Heart left ventricle (tissue), 16 donors: Measurements from ENCODE around the gene EXOC4. TPM values are rescaled to one million over a fixed set of nuclear protein-coding genes. Genes with fewer than 3 reads are reported as not detected.

Experiments used
- ATAC-seq, 4 donors: fragments of 200-7000 bp; cut with Tn5 transposase; one replicate each; pipeline ENCODE4 v1.9.1; 2020 to 2022; ENCODE audit warnings: moderate library complexity in 4 of 4, mild to moderate bottlenecking in 3 of 4, moderate number of reproducible peaks in 1 of 4
- DNase-seq, 5 donors: peaks; one replicate each; pipeline ENCODE4 v3.0.0-alpha.2; 2020
- H3K27ac ChIP-seq, 12 donors: fragments of 200-600 bp; sonication (generic) in 4 of 12; one replicate each; pipeline versions ENCODE4 v1.5.0 to v1.8.0; 2016 to 2022; ENCODE audit warnings: mild to moderate bottlenecking in 2 of 12
- H3K27me3 ChIP-seq, 9 donors: fragments of 200-600 bp; sonication (generic) in 2 of 9; one replicate each; pipeline versions ENCODE4 v1.5.1 to v1.8.0; 2016 to 2022; ENCODE audit warnings: mild to moderate bottlenecking in 3 of 9
- H3K36me3 ChIP-seq, 9 donors: fragments of 200-600 bp; sonication (generic) in 2 of 9; one replicate each; pipeline versions ENCODE4 v1.5.0 to v1.8.0; 2018 to 2022; ENCODE audit warnings: mild to moderate bottlenecking in 2 of 9
- H3K4me1 ChIP-seq, 12 donors: fragments of 200-600 bp; sonication (generic) in 4 of 12; one replicate each; pipeline versions ENCODE4 v1.5.0 to v1.8.0; 2016 to 2022; ENCODE audit warnings: mild to moderate bottlenecking in 3 of 12
- H3K4me3 ChIP-seq, 12 donors: fragments of 200-600 bp; sonication (generic) in 4 of 12; one replicate each; pipeline versions ENCODE4 v1.5.0 to v1.8.0; 2017 to 2022; ENCODE audit warnings: mild to moderate bottlenecking in 9 of 12, moderate library complexity in 4 of 12
- H3K9me3 ChIP-seq, 12 donors: fragments of 200-600 bp; sonication (generic) in 4 of 12; one replicate each; pipeline versions ENCODE4 v1.5.0 to v1.8.0; 2016 to 2022; ENCODE audit warnings: mild to moderate bottlenecking in 1 of 12
- POLR2A ChIP-seq, 2 donors: fragments of 450-650 bp; IDR thresholded peaks; one replicate each; pipeline ENCODE4 v1.6.1; 2017; ENCODE audit warnings: antibody characterized with exemption in 2 of 2, mild to moderate bottlenecking in 2 of 2, moderate library complexity in 2 of 2
- WGBS, 4 donors: extraction: QIAGEN DNeasy Blood & Tissue Kit in 2 of 4; methylation state at CpG; one replicate each; pipeline versions ENCODE4 v1.1.5 to v1.1.7; 2013 to 2018; 5-methylcytosine and 5-hydroxymethylcytosine counted together
- intact Hi-C, 10 donors: fragments of 100-400 bp; cut with DNase I; formaldehyde crosslinking; loops; one replicate each; pipeline versions ENCODE4 v1.11.1 to v1.14.2; 2022
- polyA plus RNA-seq, 2 donors: library from polyadenylated mRNA; stranded (reverse); fragments of 200-250 nt; gene quantifications; one replicate each; pipeline ENCODE4 v1.2.3, GENCODE V29; 2013
- total RNA-seq, 9 donors: library from RNA; depleted of rRNA in 2 of 9; stranded (reverse); fragments of >200 nt in 2 of 9; fragmentation: NEBNext Ultra II Directional in 3 of 9; extraction: Animal tissue kit (Norgen Biotek cat#: 25700) in 3 of 9; gene quantifications; one replicate each; pipeline versions ENCODE4 v1.1.0 to v1.2.4, GENCODE V29; 2016 to 2023
- TF ChIP-seq, protein P1 (sequence below), 12 donors: fragments of 200-600 bp; sonication (generic) in 4 of 12; IDR thresholded peaks; one replicate each; pipeline versions ENCODE4 v1.5.0 to v1.8.0; 2018 to 2022; ENCODE audit warnings: antibody characterized with exemption in 12 of 12, mild to moderate bottlenecking in 5 of 12
- donor health status: ischemic (EF 13 %, LVEDD 7.1; RV severe dilation, severe dysfunction).
- donor health status: healthy with polysubstance abuse.
- donor health status: DM: no; HTN: yes; CAD: no.
- donor health status: DM: no; HTN: no; CAD: no.
- donor health status: ischemic (EF 25% LVEDD 6.9; RV normal size, moderate dysfunction).
- donor health status: ischemic (EF 25% LVEDD 5.7; RV mildly dilated, moderate dysfunction).
- donor health status: healthy.
- donor health status: DM: yes; HTN: yes; CAD: no.
- donor health status: ischemic (EF 35%, LVEDD 5.7; RV mildly dilated, moderate dysfunction).
- donor health status: nonischemic (EF 11% LVEDD 7.7; RV severe dilation, severe dysfunction).
- donor health status: DM: yes; HTN: yes; CAD: no.
- donor health status: PGD.
- donor health status: ischemic (EF 29% LVEDD 5.4; RV normal size, mild dysfunction).
- donor health status: nonischemic (EF 23%, LVEDD 6.1; RV moderate dilation, normal function).

The EXOC4 gene
- total and polyA plus RNA-seq, 11 donors: 8.8 to 61.2 (median 33.8) TPM

DNA sequence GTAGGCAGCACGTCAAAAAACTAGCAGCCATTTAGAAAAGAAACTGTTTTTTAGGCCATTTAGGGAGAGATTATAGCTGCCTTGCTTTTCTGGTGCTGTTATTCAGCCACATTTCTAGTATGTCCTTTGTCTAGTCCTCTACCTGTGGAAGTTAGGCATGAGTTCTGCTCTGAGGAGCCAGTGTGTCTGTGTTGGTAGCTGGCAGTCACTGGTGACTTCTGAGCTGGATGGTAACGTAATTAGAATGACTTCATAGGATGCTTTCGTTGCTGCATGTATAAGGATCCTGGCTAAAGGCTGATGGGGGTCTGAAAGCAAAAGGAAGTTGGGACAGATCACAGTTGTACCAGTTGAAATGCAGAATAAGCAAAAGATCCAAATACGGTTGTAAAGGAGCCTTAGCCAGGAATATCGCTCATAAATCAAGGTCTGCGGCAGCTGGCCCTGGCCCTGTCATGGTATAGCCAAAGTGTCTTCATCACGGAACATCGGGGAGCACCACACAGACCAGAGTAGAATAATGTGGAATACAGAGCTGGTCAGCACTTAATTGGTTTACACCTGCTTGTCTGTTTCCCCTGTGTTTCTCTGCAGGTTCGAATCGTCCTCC is 226.7 kb downstream of the EXOC4 start:
- DNase-seq: no peak
- H3K27ac ChIP-seq: no peak overlapping the region
- H3K4me3 ChIP-seq: no peak overlapping the region
- H3K4me1 ChIP-seq: peaks cover 0 to 13% (median 0%) of the 10 kb centered on the region in 12 donors
- H3K36me3 ChIP-seq: peaks cover 0 to 15% (median 7%) of the 10 kb centered on the region in 9 donors
- no peaks in the 10 kb centered on the region for H3K9me3 ChIP-seq
- ATAC-seq: no peak
- 93 to 97% (median 97%) methylated on average over 10 of the region's 10 CpGs for WGBS, 4 donors
- intact Hi-C loops: no loop called here
- no peak for TF ChIP-seq POLR2A (IDR thresholded peaks at IDR 0.05)
- TF ChIP-seq, protein P1, sequence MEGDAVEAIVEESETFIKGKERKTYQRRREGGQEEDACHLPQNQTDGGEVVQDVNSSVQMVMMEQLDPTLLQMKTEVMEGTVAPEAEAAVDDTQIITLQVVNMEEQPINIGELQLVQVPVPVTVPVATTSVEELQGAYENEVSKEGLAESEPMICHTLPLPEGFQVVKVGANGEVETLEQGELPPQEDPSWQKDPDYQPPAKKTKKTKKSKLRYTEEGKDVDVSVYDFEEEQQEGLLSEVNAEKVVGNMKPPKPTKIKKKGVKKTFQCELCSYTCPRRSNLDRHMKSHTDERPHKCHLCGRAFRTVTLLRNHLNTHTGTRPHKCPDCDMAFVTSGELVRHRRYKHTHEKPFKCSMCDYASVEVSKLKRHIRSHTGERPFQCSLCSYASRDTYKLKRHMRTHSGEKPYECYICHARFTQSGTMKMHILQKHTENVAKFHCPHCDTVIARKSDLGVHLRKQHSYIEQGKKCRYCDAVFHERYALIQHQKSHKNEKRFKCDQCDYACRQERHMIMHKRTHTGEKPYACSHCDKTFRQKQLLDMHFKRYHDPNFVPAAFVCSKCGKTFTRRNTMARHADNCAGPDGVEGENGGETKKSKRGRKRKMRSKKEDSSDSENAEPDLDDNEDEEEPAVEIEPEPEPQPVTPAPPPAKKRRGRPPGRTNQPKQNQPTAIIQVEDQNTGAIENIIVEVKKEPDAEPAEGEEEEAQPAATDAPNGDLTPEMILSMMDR (IDR thresholded peaks at IDR 0.05): no peak
- H3K27me3 ChIP-seq: no peaks in the 10 kb centered on the region

- WGBS, 4 donors: 90 to 96% (median 94%) methylated on average over 4 of the region's 4 CpGs
- no peak for ATAC-seq
- Histone ChIP-seq H3K4me1 (peaks cover 0 to 13% (median 0%) of the 10 kb centered on the region in 12 donors), H3K9me3 (no peaks in the 10 kb centered on the region), H3K27me3 (no peaks in the 10 kb centered on the region), H3K27ac (no peak overlapping the region), H3K36me3 (peaks cover 0 to 15% (median 7%) of the 10 kb centered on the region in 9 donors), H3K4me3 (no peak overlapping the region)
- no peak for DNase-seq
- no peak for TF ChIP-seq POLR2A (IDR thresholded peaks at IDR 0.05)
- TF ChIP-seq, protein P1 (IDR thresholded peaks at IDR 0.05): no peak
- intact Hi-C loops: no loop called here
Measured at GRCh38 chr7:133480868-133481267, 228.0 kb downstream of the EXOC4 start.

GRCh38 chr7:133481676-133482075 is 228.8 kb downstream of the EXOC4 start:
- 50 to 64% (median 58%) methylated on average over 3 of the region's 3 CpGs for WGBS, 4 donors
- no peaks in the 10 kb centered on the region for H3K27me3 ChIP-seq
- peak in 3 of 4 donors; percentile 39 to 74 (median 66) for ATAC-seq
- H3K4me1 ChIP-seq: peaks cover 0 to 13% (median 0%) of the 10 kb centered on the region in 12 donors
- intact Hi-C loops: no loop called here
- no peak overlapping the region for H3K27ac ChIP-seq
- no peaks in the 10 kb centered on the region for H3K9me3 ChIP-seq
- H3K4me3 ChIP-seq: no peak overlapping the region
- peaks cover 0 to 15% (median 7%) of the 10 kb centered on the region in 9 donors for H3K36me3 ChIP-seq
- no peak for DNase-seq
- TF ChIP-seq POLR2A (IDR thresholded peaks at IDR 0.05): no peak
- TF ChIP-seq, protein P1 (IDR thresholded peaks at IDR 0.05): no peak

- ATAC-seq: no peak
- DNase-seq: no peak
- no peak for TF ChIP-seq POLR2A (IDR thresholded peaks at IDR 0.05)
- TF ChIP-seq, protein P1 (IDR thresholded peaks at IDR 0.05): no peak
- intact Hi-C loops: no loop called here
- H3K36me3 ChIP-seq: peaks cover 0 to 15% (median 7%) of the 10 kb centered on the region in 9 donors
- WGBS, 4 donors: 92 to 97% (median 94%) methylated on average over 1 of the region's 1 CpG
- H3K4me1 ChIP-seq: peaks cover 0 to 13% (median 0%) of the 10 kb centered on the region in 12 donors
- H3K4me3 ChIP-seq: no peak overlapping the region
- no peak overlapping the region for H3K27ac ChIP-seq
- H3K27me3 ChIP-seq: no peaks in the 10 kb centered on the region
- H3K9me3 ChIP-seq: no peaks in the 10 kb centered on the region
Measured at GRCh38 chr7:133482599-133482998, 229.7 kb downstream of the EXOC4 start.
